ENCODE measurements around the gene LEF1. TPM values are rescaled to one million over a fixed set of nuclear protein-coding genes. Genes with fewer than 3 reads are reported as not detected.
A peak's percentile ranks its signal among the peaks of the same experiment; 100 is the strongest.

Gene LEF1
- total RNA-seq, 1 donor from 2014 or later = 139 TPM

DNA sequence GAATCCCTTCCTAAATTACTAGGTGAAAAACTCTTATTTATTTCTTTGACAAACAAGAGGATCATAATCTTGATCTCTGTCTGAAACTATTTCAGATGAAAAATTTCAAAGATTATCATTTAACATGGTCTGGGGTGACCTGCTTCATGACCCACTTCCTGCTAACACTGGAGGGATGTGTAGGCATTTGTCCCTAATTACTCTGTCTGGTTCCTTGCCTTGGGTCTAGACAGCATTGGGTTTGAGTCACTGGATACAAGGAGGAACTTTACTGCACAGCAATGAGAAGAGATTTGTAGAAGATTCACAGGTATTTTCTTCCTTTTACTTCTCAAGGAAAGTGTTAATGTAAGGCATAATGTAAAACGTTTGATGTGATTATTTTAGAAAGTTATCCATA lies 67.9 kb downstream of the LEF1 start:
- peaks cover 89% of the 10 kb centered on the region for H3K4me1 Mint-ChIP-seq (ENCODE audit: low read depth)
- intact Hi-C loops (cut with micrococcal nuclease) = loop anchor here (1.0 kb wide), 2 partner anchors 7 to 14 kb away; no protein-coding TSS in a partner anchor
- peaks cover 49% of the 10 kb centered on the region for H3K36me3 Mint-ChIP-seq (ENCODE audit: low read depth)
- H3K27ac Mint-ChIP-seq = peak overlapping the region; percentile 77
- no peak for DNase-seq (ENCODE audit: low spot score)
- no peaks in the 10 kb centered on the region for H3K9me3 Mint-ChIP-seq
- H3K4me3 Mint-ChIP-seq = no peak overlapping the region
- H3K27me3 Mint-ChIP-seq (ENCODE audit: insufficient read depth) = no peaks in the 10 kb centered on the region

DNA sequence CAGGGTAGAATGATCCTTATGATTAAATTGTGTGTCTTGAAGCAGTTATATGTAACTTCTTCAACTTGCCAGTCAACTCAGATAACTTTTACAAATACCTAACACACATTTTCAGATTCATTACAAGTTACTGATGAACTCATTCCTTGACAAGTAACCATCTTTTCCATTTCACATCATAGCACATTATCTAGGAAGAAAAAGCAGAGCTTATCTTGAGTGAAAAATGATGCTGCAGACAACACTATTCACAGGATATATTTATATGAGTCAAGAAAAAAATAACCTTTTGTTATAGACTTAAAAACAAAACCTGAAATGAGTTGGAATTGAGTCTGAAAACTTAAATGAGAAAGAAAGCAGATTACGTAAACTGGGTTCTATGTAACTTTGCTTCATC lies 68.9 kb downstream of the LEF1 start:
- peak overlapping the region; percentile 66 for H3K27ac Mint-ChIP-seq
- intact Hi-C loops (cut with micrococcal nuclease) = loop anchor here (1.0 kb wide), 2 partner anchors 8 to 15 kb away; no protein-coding TSS in a partner anchor
- no peaks in the 10 kb centered on the region for H3K9me3 Mint-ChIP-seq
- peaks cover 50% of the 10 kb centered on the region for H3K36me3 Mint-ChIP-seq (ENCODE audit: low read depth)
- DNase-seq (ENCODE audit: low spot score) = no peak
- H3K4me3 Mint-ChIP-seq = no peak overlapping the region
- peaks cover 94% of the 10 kb centered on the region for H3K4me1 Mint-ChIP-seq (ENCODE audit: low read depth)
- H3K27me3 Mint-ChIP-seq (ENCODE audit: insufficient read depth) = no peaks in the 10 kb centered on the region

DNA sequence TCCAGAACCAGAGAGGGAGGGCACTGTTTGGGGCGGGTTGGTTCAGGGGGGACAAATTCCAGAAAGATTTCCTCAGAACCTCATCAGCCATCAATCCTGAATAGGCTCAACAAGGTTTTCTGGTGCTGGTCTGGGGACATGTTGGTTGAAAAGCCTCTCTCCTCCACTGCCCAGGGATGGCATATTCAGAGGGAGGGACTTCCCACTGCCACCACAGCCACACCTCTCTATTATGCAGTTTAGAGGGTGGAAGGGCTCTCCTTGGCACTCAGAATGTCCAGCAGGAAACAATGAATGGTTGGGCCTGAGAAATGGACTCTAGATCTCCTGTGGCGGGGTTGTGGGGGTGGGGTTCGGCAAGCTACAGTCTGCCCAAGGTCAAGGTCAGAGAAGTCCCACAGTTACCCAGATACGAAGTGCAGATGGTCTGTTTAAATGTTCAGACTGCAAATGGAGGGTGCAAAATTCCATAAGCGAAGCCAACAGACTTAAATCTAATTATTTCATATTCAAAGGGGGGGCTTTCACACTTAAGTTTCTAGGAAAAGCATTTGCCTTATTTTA lies 70.7 kb downstream of the LEF1 start:
- peaks cover 97% of the 10 kb centered on the region for H3K4me1 Mint-ChIP-seq (ENCODE audit: low read depth)
- no peak for DNase-seq (ENCODE audit: low spot score)
- intact Hi-C loops (cut with micrococcal nuclease) = no loop called here
- H3K4me3 Mint-ChIP-seq = no peak overlapping the region
- H3K36me3 Mint-ChIP-seq (ENCODE audit: low read depth) = peaks cover 46% of the 10 kb centered on the region
- no peaks in the 10 kb centered on the region for H3K27me3 Mint-ChIP-seq (ENCODE audit: insufficient read depth)
- peak overlapping the region; percentile 53 for H3K27ac Mint-ChIP-seq
- H3K9me3 Mint-ChIP-seq = no peaks in the 10 kb centered on the region

DNA sequence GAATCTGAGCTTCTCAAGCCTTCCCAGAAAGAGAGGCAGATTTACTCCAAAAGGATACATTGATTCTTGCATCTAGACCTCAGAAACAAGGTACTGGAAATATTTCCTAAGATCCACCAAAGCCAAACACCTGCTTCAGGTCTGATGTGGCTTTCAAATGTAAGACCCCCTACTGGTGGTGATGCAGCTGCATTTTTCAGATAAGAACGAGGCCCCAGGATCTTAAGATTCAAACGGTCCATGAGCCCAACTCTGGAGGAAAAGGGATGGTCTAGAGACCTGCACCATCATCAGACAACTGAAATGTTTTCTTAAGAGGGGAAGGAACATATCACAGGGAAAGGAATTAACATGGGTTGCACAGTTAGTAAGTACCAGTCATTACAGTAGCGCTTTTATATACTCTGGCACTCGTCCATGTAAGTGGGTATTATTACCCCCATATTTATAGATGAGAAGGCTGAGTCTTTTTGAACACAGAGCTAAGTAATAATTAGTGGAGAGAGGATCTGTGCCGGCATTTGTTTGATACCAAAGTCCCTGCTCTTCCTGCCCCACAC lies 73.7 kb downstream of the LEF1 start:
- H3K27ac Mint-ChIP-seq = peak overlapping the region; percentile 80
- H3K36me3 Mint-ChIP-seq (ENCODE audit: low read depth) = peaks cover 38% of the 10 kb centered on the region
- DNase-seq (ENCODE audit: low spot score) = no peak
- no peaks in the 10 kb centered on the region for H3K9me3 Mint-ChIP-seq
- peak overlapping the region; percentile 56 for H3K4me3 Mint-ChIP-seq
- peaks cover 83% of the 10 kb centered on the region for H3K4me1 Mint-ChIP-seq (ENCODE audit: low read depth)
- intact Hi-C loops (cut with micrococcal nuclease) = no loop called here
- H3K27me3 Mint-ChIP-seq (ENCODE audit: insufficient read depth) = no peaks in the 10 kb centered on the region

DNA sequence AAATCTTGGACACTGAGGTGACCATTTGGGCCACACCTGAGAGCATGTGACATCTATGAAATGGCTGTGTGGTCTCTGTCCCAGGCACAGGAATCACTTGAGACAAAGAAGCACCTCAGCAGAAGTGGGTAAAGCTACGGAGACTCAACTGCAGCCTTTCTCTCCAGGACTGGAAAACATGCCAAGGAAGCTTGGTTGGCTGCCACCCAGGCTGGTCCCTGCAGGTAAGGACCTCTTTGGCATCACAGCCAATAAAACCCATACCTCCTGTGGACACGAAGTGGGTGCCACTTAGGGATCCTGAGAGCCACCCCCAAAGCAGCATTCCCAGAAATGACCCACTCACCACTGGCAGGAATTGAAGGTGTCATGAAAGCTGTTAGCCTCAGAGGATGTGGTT lies 74.6 kb downstream of the LEF1 start:
- Mint-ChIP-seq H3K4me3 (no peak overlapping the region), H3K36me3 (ENCODE audit: low read depth) (peaks cover 44% of the 10 kb centered on the region), H3K27ac (peak overlapping the region; percentile 56), H3K9me3 (no peaks in the 10 kb centered on the region), H3K27me3 (ENCODE audit: insufficient read depth) (no peaks in the 10 kb centered on the region), H3K4me1 (ENCODE audit: low read depth) (peaks cover 83% of the 10 kb centered on the region)
- intact Hi-C loops (cut with micrococcal nuclease) = no loop called here
- DNase-seq (ENCODE audit: low spot score) = no peak

DNA sequence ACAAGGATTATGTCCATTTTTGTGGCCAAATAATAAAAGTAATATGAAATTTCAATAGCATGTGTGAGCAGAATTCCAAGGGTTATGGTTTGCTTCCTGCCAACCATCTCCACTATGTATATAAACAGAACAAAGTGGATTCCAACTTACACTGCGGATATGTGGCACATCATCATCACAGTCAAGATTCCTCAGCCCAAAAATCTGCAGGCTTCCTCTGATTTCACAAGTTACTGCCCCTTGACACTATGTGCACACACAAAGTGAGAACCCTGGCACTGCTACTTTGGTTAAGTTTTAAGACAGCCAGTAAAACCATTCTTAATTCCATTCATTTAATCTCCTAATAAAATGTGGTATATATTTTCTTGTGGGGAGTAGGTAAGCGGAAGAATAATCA lies 76.4 kb downstream of the LEF1 start:
- Mint-ChIP-seq H3K4me3 (no peak overlapping the region), H3K4me1 (ENCODE audit: low read depth) (peaks cover 80% of the 10 kb centered on the region), H3K27ac (peak overlapping the region; percentile 73), H3K36me3 (ENCODE audit: low read depth) (peaks cover 51% of the 10 kb centered on the region), H3K9me3 (no peaks in the 10 kb centered on the region), H3K27me3 (ENCODE audit: insufficient read depth) (no peaks in the 10 kb centered on the region)
- DNase-seq (ENCODE audit: low spot score) = no peak
- intact Hi-C loops (cut with micrococcal nuclease) = loop anchor here (1.0 to 2.0 kb wide), 2 partner anchors 9 to 13 kb away; no protein-coding TSS in a partner anchor

DNA sequence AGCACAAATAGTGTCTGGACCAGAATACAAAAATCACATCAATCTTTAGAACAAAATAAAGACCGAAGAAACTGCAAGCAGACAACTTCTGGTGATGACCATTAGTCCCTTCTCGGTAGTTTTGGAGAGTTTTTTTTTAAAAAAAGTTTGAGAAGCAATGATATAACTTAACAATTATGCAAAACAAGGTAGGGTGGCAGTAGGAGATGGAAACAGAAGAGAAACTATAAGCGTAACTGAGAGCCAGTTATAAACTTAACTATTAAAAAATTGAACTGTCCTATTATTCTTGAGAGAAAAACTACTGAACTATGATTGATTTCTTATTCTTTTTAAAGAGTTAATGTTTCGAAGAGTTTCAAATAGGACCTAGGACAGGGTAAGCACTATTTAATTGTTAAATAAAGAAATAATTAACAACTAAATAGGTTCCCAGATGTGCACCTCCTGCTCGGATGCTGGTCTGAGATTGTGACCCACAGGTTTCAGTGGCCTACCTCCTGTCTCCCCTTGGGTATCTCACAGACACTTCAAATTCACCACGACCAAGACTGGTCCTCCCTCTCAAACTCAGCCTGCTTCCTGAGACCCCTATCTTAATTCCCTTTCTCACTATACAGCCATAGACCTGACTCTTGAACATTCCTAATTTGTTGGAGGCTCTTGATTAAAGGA lies 81.3 kb downstream of the LEF1 start:
- H3K36me3 Mint-ChIP-seq (ENCODE audit: low read depth) = peaks cover 56% of the 10 kb centered on the region
- H3K4me3 Mint-ChIP-seq = no peak overlapping the region
- peaks cover 45% of the 10 kb centered on the region for H3K4me1 Mint-ChIP-seq (ENCODE audit: low read depth)
- H3K27me3 Mint-ChIP-seq (ENCODE audit: insufficient read depth) = no peaks in the 10 kb centered on the region
- no peak for DNase-seq (ENCODE audit: low spot score)
- H3K27ac Mint-ChIP-seq = no peak overlapping the region
- no peaks in the 10 kb centered on the region for H3K9me3 Mint-ChIP-seq
- intact Hi-C loops (cut with micrococcal nuclease) = loop anchor here (2.0 kb wide), 1 partner anchor 23 kb away; no protein-coding TSS in a partner anchor

DNA sequence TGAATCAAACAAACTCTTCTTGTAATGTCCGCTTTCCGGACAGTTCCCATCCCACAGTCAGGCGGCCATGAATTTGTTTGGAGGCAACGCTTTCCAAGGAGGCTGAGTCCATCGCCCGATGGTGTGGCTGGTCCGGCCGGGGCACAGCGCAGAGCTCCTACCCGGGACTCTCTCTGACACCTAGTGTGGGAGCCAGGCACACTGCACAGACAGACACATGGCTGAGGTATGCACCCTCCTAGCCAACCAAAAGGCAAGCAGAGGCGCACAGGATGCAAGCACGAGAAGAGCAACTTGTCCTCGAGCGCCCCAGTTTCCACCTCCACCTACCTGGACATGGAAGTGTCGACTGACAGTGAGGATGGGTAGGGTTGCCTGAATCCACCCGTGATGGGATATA lies 87.5 kb downstream of the LEF1 start:
- no peaks in the 10 kb centered on the region for H3K27me3 Mint-ChIP-seq (ENCODE audit: insufficient read depth)
- H3K36me3 Mint-ChIP-seq (ENCODE audit: low read depth) = peaks cover 55% of the 10 kb centered on the region
- H3K4me1 Mint-ChIP-seq (ENCODE audit: low read depth) = peaks cover 56% of the 10 kb centered on the region
- no peaks in the 10 kb centered on the region for H3K9me3 Mint-ChIP-seq
- peak overlapping the region; percentile 68 for H3K4me3 Mint-ChIP-seq
- H3K27ac Mint-ChIP-seq = peak overlapping the region; percentile 73
- intact Hi-C loops (cut with micrococcal nuclease) = loop anchor here (1.0 kb wide), 1 partner anchor 8 kb away; no protein-coding TSS in a partner anchor
- DNase-seq (ENCODE audit: low spot score) = no peak

DNA sequence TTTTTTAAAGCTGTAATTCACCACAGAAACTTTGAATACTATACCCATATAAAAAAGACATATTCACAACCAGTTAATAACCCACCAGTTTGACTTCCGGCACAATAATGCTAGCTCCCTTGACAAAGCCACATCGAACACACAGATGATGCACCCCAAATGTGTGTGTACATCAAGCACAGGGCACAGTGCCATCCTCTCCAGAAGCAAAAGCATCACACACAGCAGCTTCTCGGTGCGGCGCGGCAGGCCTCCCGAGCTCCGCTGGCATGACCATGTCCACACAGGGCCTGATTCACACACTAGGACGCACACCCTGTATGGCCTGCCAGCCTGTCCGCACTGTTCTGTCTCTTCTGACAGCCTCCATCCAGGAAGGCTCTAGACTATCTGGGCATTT lies 88.0 kb downstream of the LEF1 start:
- H3K9me3 Mint-ChIP-seq = no peaks in the 10 kb centered on the region
- peaks cover 54% of the 10 kb centered on the region for H3K36me3 Mint-ChIP-seq (ENCODE audit: low read depth)
- no peak for DNase-seq (ENCODE audit: low spot score)
- intact Hi-C loops (cut with micrococcal nuclease) = loop anchor here (1.0 kb wide), 1 partner anchor 9 kb away; no protein-coding TSS in a partner anchor
- H3K27me3 Mint-ChIP-seq (ENCODE audit: insufficient read depth) = no peaks in the 10 kb centered on the region
- peak overlapping the region; percentile 73 for H3K27ac Mint-ChIP-seq
- peak overlapping the region; percentile 68 for H3K4me3 Mint-ChIP-seq
- H3K4me1 Mint-ChIP-seq (ENCODE audit: low read depth) = peaks cover 56% of the 10 kb centered on the region

DNA sequence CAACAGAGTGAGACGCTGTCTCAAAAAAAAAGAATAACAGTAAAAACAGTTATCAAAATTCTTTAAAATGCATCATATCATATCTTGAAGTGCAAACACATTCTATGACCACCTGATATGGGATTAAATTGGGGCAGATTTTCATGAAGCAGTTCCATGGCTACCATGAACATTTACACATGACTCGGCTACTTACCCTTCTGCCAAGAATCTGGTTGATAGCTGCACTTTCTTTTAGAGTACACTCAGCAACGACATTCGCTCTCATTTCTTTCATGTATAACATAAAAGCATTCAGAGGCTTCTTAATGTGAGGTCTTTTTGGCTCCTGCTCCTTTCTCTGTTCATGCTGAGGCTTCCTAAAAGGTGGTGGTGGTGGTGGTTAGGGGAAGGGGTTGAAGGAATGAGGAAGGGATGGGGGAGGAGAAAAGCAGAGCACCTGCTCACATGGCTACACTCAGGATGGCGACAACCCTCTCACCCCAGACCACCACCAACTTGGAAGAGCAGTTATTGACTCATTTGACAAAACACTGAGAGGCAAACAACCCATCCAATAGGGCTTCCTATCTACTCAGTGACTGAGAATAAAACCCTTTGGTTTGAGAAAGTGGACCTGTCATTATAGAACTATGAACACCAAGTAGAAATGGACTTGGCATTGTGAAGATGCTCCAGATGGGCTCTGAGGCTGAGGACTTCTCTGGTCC lies 90.6 kb downstream of the LEF1 start:
- peaks cover 69% of the 10 kb centered on the region for H3K4me1 Mint-ChIP-seq (ENCODE audit: low read depth)
- no peaks in the 10 kb centered on the region for H3K27me3 Mint-ChIP-seq (ENCODE audit: insufficient read depth)
- H3K27ac Mint-ChIP-seq = peak overlapping the region; percentile 75
- intact Hi-C loops (cut with micrococcal nuclease) = loop anchor here (2.0 kb wide), 1 partner anchor 15 kb away; no protein-coding TSS in a partner anchor
- H3K36me3 Mint-ChIP-seq (ENCODE audit: low read depth) = peaks cover 57% of the 10 kb centered on the region
- no peak for DNase-seq (ENCODE audit: low spot score)
- no peak overlapping the region for H3K4me3 Mint-ChIP-seq
- no peaks in the 10 kb centered on the region for H3K9me3 Mint-ChIP-seq

DNA sequence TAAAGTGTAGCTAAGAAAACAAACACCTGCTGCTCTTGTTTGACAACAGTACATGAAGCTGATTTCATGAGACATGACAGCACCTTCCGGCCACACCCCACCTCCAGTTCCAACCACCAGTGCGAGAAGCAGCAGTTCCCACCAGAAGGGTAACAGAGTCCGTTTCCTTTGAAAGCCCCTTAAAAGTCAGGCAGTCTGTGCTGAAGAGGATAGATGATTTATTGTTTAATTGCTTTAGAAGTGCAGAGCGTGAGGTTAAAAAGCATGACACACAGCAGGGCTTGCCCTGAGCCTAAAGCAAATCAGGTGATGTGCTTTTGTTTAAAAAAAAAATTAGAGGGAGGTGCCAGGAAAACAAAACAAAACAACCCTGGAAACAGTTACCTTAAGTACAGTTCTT lies 96.4 kb downstream of the LEF1 start:
- Mint-ChIP-seq H3K27me3 (ENCODE audit: insufficient read depth) (no peaks in the 10 kb centered on the region), H3K9me3 (no peaks in the 10 kb centered on the region), H3K27ac (peak overlapping the region; percentile 81), H3K4me1 (ENCODE audit: low read depth) (peaks cover 73% of the 10 kb centered on the region), H3K4me3 (peak overlapping the region; percentile 50), H3K36me3 (ENCODE audit: low read depth) (peaks cover 45% of the 10 kb centered on the region)
- peak; percentile 58 for DNase-seq (ENCODE audit: low spot score)
- intact Hi-C loops (cut with micrococcal nuclease) = loop anchor here (2.0 to 5.0 kb wide), 2 partner anchors 35 to 41 kb away; no protein-coding TSS in a partner anchor

DNA sequence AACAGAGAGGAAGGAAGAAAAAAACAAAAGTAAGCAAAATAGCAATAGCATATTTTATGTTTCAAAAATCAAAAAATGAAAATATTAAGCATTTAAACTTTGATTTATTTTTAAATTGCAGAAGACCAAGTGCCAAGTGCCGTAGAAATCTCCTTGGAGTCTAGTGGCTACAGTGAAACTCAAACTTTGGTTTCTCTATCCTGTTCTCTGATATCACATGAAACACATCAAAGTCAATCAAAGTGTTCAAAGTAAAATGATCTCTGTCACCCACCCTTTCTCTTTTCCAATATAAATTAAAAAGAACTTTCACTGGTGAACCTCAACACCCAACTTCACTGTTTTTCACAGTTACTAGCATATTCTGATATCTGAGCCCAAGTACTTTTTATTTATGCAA lies 98.0 kb downstream of the LEF1 start:
- no peaks in the 10 kb centered on the region for H3K9me3 Mint-ChIP-seq
- peaks cover 56% of the 10 kb centered on the region for H3K36me3 Mint-ChIP-seq (ENCODE audit: low read depth)
- intact Hi-C loops (cut with micrococcal nuclease) = loop anchor here (5.0 kb wide), 1 partner anchor 37 kb away; no protein-coding TSS in a partner anchor
- DNase-seq (ENCODE audit: low spot score) = no peak
- H3K4me1 Mint-ChIP-seq (ENCODE audit: low read depth) = peaks cover 81% of the 10 kb centered on the region
- H3K27me3 Mint-ChIP-seq (ENCODE audit: insufficient read depth) = no peaks in the 10 kb centered on the region
- no peak overlapping the region for H3K4me3 Mint-ChIP-seq
- peak overlapping the region; percentile 77 for H3K27ac Mint-ChIP-seq

Data from activated T-helper 1 cell treated with anti-CD3 and anti-CD28 coated beads, Interleukin-12 subunit alpha, Interleukin-12 subunit beta, Interleukin-2, Interleukin-4 antibody, amounts not matched to agents 30 ng/mL and 10 ng/mL and 1 ng/mL, durations not matched to agents 14 hours and 24 hours and 36 hours (primary cell).